ENCODE measurements around the gene REV3L.

REV3L gene

DNA sequence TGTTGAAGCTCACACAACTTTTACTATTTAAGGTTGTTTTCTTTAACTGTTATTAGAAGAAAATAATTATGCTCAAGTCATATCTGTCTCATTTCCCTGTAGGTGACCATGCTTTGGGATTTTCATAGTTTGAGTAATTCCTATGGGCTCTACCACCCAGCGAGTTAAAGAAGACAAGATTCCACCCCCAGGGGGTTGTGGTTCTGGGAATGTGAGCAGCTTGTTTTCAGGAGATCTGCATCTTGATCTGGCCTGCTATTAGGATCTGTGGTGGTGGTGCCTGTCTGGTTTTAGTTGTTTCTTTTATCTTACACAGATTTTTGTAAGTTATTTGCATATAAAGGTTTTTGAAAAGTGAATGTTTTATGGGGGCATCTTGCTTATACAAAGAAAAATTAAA is 20.2 kb upstream of the REV3L start:
- TF ChIP-seq GATA2 (IDR thresholded peaks at IDR 0.05; ENCODE audit: low read depth, low read length) (peak; percentile 89), GATA3 (IDR thresholded peaks at IDR 0.05; ENCODE audit: low read depth, low read length) (peak; percentile 87)

DNA sequence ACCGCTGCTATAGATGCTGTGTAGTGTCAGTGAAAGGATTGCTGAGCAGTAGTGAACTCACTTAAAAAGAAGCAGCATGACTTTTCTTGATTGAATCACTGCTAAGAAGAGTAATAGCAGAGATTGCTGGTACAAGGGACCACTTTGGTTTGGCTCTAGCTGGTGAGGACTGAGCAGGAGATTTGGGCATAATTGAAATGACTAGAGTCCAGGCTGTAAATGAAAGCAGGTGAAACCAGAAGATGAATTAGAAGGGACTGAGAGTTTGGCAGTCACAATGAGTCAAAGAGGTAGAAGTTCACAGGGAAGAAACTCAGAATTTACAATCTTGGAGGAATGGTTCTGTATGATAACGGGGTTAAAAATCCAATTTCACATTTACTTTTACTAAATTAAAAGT is 19.1 kb upstream of the REV3L start:
- TF ChIP-seq GATA3 (IDR thresholded peaks at IDR 0.05; ENCODE audit: low read depth, low read length), result no peak
- TF ChIP-seq GATA2 (IDR thresholded peaks at IDR 0.05; ENCODE audit: low read depth, low read length), result no peak

DNA sequence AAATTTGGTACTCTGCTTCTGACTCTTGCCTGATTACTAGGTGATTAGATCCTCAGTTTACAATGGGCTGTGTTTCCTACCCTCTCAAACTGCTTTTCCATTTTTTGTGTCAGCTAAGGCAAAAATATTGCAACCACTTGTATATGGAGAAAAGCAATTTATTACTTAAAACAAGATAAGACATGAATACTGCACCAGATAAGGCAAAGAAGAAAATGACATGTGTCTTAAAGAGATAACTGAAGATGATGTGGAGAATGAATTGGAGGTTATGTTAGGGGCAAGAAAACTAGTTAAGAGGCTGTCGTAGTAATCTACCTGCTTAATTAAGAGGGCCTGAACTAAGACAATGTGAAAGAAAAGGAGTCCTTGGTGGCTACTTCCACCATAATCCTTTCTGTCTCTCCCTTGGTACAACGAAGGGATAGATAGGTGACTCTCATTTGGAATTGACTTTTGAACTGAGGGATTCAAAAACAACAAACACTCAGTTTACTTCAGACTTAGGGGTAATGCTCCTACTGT is 16.3 kb upstream of the REV3L start:
- no peak for TF ChIP-seq GATA2 (IDR thresholded peaks at IDR 0.05; ENCODE audit: low read depth, low read length)
- TF ChIP-seq GATA3 (IDR thresholded peaks at IDR 0.05; ENCODE audit: low read depth, low read length), result no peak

DNA sequence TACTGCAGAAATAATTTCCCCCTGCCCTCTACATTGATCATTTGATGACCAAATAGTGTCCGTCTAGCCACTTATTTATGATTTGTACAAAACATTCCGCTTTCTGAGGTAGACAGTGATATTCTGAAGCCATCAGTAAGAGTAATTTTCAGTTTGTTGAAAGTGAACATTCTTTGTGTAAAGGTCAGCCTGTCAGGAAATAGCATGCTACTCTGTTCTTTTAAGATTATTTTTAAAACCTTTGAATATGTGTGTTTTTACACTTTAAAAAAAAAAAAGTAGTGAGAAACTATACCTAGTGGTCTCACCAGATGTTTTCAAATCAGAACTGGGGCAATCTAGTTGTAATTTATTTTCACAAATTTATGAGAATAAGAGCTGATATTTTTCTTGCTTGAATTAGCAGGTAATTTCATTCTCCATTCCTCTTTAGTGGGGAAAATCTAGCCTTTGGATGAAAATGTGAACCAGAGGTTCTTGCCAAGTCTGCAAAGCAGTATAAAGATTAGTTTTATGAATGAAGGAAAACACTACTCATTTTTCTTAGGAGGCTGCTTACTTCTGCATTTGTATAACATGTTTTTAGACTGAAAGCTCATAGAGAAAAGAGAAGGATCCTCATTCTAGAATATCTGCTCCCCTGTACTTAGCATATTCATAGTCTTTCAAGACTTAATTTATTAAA is 12.1 kb upstream of the REV3L start:
- TF ChIP-seq GATA3 (IDR thresholded peaks at IDR 0.05; ENCODE audit: low read depth, low read length), result no peak
- no peak for TF ChIP-seq GATA2 (IDR thresholded peaks at IDR 0.05; ENCODE audit: low read depth, low read length)

DNA sequence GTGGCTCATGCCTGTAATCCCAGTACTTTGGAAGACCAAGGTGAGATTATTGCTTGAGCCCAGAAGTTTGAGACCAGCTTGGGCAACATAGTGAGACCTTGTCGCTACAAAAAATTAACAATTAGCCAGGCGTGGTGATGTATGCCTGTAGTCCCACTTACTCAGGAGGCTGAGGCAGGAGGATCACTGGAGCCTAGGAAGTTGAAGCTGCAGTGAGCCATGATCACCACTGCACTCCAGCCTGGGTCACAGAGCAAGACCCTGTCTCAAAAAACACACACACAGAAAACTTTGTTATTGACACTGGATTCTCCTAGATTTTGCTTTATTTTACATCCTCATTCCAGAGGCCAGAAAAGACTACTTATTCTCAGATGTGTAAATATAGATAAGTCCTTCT is 9.5 kb upstream of the REV3L start:
- no peak for TF ChIP-seq GATA2 (IDR thresholded peaks at IDR 0.05; ENCODE audit: low read depth, low read length)
- TF ChIP-seq GATA3 (IDR thresholded peaks at IDR 0.05; ENCODE audit: low read depth, low read length), result no peak

DNA sequence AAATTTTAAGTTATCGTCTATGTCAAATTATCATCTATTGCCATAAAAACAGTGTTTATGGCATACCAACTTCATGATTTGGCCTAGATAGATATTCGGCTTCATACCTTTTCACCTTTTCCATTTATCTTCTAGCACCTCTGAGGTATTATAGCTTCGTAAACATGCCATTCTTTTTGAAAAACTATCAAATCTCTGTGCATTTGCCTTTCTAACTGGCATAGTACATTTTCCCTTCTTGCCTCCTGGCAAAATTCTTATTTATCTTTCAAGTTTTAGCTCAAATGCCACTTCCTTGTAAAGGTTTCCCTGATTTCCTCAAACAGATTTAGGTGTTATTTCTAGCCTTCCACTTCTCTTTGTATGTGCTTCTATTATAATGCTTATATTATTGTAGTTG is 7.0 kb upstream of the REV3L start:
- TF ChIP-seq GATA2 (IDR thresholded peaks at IDR 0.05; ENCODE audit: low read depth, low read length), result no peak
- no peak for TF ChIP-seq GATA3 (IDR thresholded peaks at IDR 0.05; ENCODE audit: low read depth, low read length)

DNA sequence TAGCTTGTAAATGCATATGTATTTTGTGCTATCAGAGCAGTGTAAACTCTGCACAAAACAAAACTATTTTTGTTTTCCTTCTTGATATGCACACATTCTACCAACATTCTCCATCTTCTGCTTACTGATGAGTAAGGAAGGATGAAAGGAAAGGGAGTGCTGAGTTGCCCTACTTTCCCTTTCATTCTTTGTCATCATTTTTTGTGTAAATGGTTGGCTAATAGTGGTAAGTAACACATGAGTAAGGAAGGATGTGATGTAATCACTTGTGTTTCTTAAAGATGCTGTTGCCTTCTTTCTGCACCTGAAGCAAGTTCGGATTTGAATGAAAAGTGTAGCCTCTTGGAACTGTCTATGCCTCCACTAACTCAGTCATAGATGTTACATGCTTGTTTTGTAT is 4.6 kb upstream of the REV3L start:
- TF ChIP-seq GATA2 (IDR thresholded peaks at IDR 0.05; ENCODE audit: low read depth, low read length) (no peak), GATA3 (IDR thresholded peaks at IDR 0.05; ENCODE audit: low read depth, low read length) (no peak)

DNA sequence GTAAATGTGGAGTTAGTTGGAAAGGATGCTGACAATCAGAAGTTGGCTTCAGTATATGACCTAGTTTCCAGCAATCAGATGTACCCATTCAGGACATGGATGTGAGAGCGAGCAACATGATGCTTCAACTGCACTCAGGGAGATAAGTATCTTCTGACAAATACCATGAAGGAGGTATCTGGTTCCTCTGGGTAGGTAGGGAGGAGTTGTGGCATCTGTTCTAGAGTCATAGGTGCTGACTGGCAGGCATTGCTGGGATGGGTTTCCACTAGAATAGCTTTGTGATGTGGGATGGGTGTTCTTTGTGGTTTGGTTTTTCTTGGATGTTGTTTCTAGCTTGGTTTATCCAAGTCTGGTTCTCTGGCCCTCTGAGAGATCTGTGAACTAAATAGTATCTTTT is 3.9 kb upstream of the REV3L start:
- no peak for TF ChIP-seq GATA3 (IDR thresholded peaks at IDR 0.05; ENCODE audit: low read depth, low read length)
- no peak for TF ChIP-seq GATA2 (IDR thresholded peaks at IDR 0.05; ENCODE audit: low read depth, low read length)

DNA sequence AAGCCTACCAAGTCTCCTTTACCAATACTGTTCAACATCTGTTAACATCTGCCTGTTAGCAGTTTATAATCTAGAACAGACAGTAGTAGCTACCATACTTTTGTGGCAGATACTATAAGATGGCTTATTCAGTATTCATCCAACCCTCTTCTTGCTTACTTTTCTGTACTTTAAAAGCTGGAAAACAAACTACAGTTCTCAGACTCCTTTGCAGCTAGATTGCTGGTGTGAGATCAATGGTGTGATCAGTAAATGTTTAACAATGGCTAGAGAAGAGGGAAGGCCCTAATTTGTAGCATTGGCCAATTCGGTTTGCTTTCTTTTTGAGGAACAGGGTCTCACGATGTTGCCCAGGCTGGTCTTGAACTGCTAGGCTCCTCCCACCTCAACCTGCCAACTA is 3.5 kb upstream of the REV3L start:
- TF ChIP-seq GATA3 (IDR thresholded peaks at IDR 0.05; ENCODE audit: low read depth, low read length), result no peak
- no peak for TF ChIP-seq GATA2 (IDR thresholded peaks at IDR 0.05; ENCODE audit: low read depth, low read length)

DNA sequence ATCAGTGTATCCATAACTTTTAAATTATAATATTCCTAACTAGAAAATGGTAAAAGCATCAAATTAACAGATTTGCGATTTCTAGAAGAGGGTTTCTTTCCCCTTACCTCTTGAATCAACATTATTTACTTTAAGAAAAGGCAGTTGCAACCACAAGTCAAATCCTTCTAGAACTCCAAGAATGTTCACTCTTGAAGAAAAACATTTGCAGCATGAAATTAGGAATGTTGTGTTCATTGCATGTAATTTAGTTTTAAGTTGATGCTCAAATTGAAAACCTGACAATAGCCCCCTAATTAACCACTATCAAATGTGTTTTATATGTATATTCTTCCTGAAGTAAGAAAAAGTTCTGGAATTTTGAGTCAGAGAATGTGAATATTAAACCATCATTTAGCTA is 2.3 kb upstream of the REV3L start:
- TF ChIP-seq GATA2 (IDR thresholded peaks at IDR 0.05; ENCODE audit: low read depth, low read length) (no peak), GATA3 (IDR thresholded peaks at IDR 0.05; ENCODE audit: low read depth, low read length) (no peak)

DNA sequence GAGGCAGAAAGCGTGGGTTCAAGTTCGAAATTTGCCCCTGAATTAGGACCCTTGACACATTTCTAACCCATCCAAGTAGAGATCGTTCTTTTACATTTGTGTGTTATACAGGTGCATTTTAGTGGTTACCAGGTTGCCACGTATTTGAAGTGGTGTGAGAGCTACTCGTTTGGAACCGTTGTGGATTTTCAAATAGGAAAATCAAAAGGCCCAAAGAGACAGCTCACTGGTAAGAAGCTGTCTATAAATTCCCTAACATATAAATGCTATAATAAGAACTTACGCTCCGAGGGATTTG is 1.6 kb upstream of the REV3L start:
- TF ChIP-seq GATA2 (IDR thresholded peaks at IDR 0.05; ENCODE audit: low read depth, low read length) (no peak), GATA3 (IDR thresholded peaks at IDR 0.05; ENCODE audit: low read depth, low read length) (no peak)

DNA sequence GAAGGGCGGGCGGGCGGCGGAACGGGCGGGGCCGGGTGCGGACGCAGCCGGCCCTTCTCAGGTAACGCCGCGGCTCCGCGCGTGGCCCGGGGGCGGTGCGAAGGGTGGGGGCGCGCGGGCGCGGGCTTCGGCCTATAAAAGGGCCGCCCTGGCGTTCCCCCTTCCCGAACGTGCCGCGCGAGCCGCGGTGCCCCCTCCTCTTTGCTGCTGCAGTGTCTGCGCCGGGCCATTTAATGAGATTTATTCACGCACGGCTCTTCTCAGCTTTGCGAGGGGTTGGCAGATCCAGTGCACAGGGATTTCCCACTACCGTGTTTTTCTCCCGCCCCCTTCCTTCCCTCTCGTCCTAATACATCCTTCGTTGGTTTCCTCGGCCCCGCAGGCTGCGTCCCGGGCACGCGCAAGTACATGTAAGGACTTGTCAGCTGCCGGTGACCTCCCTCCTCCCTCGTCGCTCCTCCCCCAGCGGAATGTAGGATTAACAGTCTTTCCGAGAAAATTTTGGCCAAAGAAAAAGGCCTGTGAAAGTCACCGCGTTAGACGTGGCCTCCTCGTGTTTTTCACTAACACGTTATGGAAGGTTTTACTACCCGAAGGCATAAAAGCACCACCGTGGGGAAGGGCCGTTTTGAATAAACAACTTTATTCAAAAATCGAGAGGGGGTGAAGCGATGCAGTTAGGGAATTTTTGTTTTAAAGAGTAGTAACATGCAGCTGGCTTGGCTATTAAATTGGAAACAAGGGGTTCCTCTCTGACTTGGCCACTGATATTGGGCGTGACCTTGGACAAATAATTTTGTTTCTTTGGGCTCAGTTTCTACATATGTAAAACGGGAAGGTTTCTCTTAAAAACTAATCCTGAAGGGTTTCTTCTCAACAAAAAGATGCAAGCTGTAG is 966 bp upstream of the REV3L start:
- TF ChIP-seq GATA3 (IDR thresholded peaks at IDR 0.05; ENCODE audit: low read depth, low read length) (no peak), GATA2 (IDR thresholded peaks at IDR 0.05; ENCODE audit: low read depth, low read length) (no peak)

DNA sequence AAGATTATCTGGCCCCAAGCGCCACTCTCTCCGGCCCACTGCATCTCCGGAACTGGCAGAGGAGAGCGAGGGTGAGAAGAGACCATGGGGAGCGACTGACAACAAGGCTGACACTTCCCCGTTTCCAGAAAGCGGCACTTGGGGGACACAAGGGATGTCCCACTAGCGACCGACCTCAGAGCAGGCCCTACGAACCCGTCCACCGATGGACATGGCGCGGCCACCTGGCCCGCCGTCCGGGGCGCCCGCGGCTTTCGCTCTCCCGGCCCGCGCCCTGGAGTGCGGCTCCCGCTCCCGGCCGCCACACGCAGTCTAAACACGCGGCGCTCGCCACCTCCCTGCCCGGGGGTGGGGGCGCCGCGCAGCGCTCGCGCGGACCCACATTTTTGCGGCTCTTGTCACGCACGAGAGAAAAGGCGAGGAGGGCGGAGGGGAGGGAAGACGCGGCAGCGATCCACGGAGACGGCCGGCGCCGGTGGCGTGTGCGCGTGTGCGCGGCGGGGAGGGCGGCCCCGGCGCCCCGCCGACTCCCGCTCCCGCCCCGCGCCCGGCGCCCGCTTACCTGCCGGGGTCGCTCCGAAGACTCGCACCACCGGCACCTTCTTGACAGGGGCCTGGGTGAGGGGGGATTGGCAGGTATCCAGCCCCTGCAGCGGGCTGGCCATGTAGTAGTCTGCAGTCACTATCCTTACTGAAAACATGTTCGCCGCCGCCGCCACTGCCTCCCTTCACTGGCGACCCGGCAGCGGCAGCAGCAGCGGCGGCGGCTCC is 645 bp downstream of the REV3L start:
- no peak for TF ChIP-seq GATA2 (IDR thresholded peaks at IDR 0.05; ENCODE audit: low read depth, low read length)
- no peak for TF ChIP-seq GATA3 (IDR thresholded peaks at IDR 0.05; ENCODE audit: low read depth, low read length)

DNA sequence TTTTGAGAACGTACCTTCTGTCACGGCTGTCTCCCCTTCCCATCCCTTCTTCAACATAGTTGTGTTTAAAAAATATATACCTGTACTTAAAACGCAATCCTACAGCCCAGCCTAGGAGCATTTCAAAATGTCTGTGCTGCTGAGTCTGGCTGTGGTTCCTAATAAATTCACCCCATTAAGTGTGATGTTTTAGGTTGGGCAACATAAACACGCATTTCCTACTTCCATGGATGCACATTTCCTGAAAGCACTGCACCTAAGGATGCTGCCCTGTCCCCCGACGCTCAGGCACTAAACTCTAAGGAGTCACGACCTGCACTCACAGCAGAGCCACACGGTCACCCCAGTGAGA is 1.2 kb downstream of the REV3L start:
- TF ChIP-seq GATA2 (IDR thresholded peaks at IDR 0.05; ENCODE audit: low read depth, low read length), result no peak
- no peak for TF ChIP-seq GATA3 (IDR thresholded peaks at IDR 0.05; ENCODE audit: low read depth, low read length)

All from SH-SY5Y (cell line).